ENCODE data around the gene MFSD12.

- TF ChIP-seq CTCF (IDR thresholded peaks at IDR 0.05; ENCODE audit: insufficient read depth, low read length, poor library complexity, severe bottlenecking) (no peak), EZH2phosphoT487 (conservative IDR thresholded peaks at IDR 0.05; ENCODE audit: low read length) (no peak)
Observed at GRCh38 chr19:3554254-3555083, 2.9 kb downstream of the MFSD12 start.
